ENCODE measurements around the gene RCAN1.

Gene RCAN1

DNA sequence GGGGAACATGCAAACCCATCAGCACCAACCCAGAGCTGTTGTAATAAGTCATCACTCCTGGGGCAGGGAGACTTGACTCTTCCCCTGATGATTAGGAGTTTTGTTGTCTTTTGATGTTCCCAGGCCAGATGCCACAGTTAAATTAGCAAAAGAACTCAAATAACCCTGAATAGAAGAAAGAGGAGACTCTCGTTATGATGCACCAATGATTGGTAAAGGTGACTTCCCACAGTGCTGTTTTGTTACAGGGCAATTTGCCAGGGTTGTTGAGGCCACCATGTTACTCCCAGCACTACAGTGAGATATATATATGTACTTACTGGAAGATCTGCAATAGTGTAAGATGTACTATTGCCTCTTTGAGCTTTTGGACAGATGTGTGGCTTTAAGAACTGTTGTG is 24.3 kb upstream of the RCAN1 start:
- Histone ChIP-seq H3K27me3 (replicated peaks in 2 of 5; ENCODE audit: control insufficient read depth in 4 of 5, insufficient read depth in 5 of 5, low read length in 4 of 5) (no peaks in the 10 kb centered on the region), H3K27ac (ENCODE audit: insufficient read depth in 1 of 2, low read depth in 1 of 2, low read length in 2 of 2, poor library complexity in 1 of 2, severe bottlenecking in 2 of 2) (no peak overlapping the region), H3K9me3 (ENCODE audit: control extremely low read depth in 1 of 5, control insufficient read depth in 4 of 5, insufficient read depth in 2 of 5, low read depth in 1 of 5, low read length in 4 of 5) (peaks cover 0 to 3% (median 0%) of the 10 kb centered on the region in 5 experiments), H3K36me3 (ENCODE audit: control insufficient read depth in 4 of 4, insufficient read depth in 4 of 4, low read length in 3 of 4) (no peaks in the 10 kb centered on the region), H3K4me3 (ENCODE audit: control insufficient read depth in 1 of 7, extremely low read depth in 1 of 7, insufficient read depth in 4 of 7, low read depth in 2 of 7, low read length in 6 of 7) (no peak overlapping the region), H3K4me1 (ENCODE audit: control extremely low read depth in 1 of 4, control insufficient read depth in 4 of 4, insufficient read depth in 4 of 4, low read length in 3 of 4) (peaks cover 0 to 13% (median 8%) of the 10 kb centered on the region in 4 experiments)
- 100% methylated on average over 1 of the region's 1 CpG for WGBS (ENCODE audit: insufficient coverage)
- CTCF ChIA-PET, result interaction anchor here (0.6 to 1.2 kb wide), 4 partner anchors 8 to 36 kb away, joined by 3 to 4 read pairs (median 3); no protein-coding TSS in a partner anchor
- POLR2A ChIA-PET, result no interaction called here
- no peak for DNase-seq

GRCh38 chr21:34636961-34637360 is 22.0 kb upstream of the RCAN1 start:
- CTCF ChIA-PET, result interaction anchor here (0.8 to 1.5 kb wide), 4 partner anchors 15 to 144 kb away, joined by 3 to 4 read pairs (median 3); partner anchors contain the start of gene RCAN1
- 95% methylated on average over 3 of the region's 3 CpGs for WGBS (ENCODE audit: insufficient coverage)
- POLR2A ChIA-PET, result interaction anchor here (0.7 kb wide), 1 partner anchor 111 kb away, joined by 3 read pairs; no protein-coding TSS in a partner anchor

GRCh38 chr21:34635307-34635706 is 20.4 kb upstream of the RCAN1 start:
- POLR2A ChIA-PET, result no interaction called here
- no peaks in the 10 kb centered on the region for H3K36me3 ChIP-seq (ENCODE audit: control insufficient read depth in 4 of 4, insufficient read depth in 4 of 4, low read length in 3 of 4)
- CTCF ChIA-PET, result interaction anchor here (0.8 kb wide), 1 partner anchor 1320 kb away, joined by 3 read pairs; no protein-coding TSS in a partner anchor
- peaks cover 0 to 3% (median 0%) of the 10 kb centered on the region in 5 experiments for H3K9me3 ChIP-seq (ENCODE audit: control extremely low read depth in 1 of 5, control insufficient read depth in 4 of 5, insufficient read depth in 2 of 5, low read depth in 1 of 5, low read length in 4 of 5)
- no peak overlapping the region for H3K27ac ChIP-seq (ENCODE audit: insufficient read depth in 1 of 2, low read depth in 1 of 2, low read length in 2 of 2, poor library complexity in 1 of 2, severe bottlenecking in 2 of 2)
- no peak for DNase-seq
- 90% methylated on average over 3 of the region's 3 CpGs for WGBS (ENCODE audit: insufficient coverage)
- H3K4me3 ChIP-seq (ENCODE audit: control insufficient read depth in 1 of 7, extremely low read depth in 1 of 7, insufficient read depth in 4 of 7, low read depth in 2 of 7, low read length in 6 of 7), result no peak overlapping the region
- peaks cover 0 to 3% (median under 1%) of the 10 kb centered on the region in 4 experiments for H3K4me1 ChIP-seq (ENCODE audit: control extremely low read depth in 1 of 4, control insufficient read depth in 4 of 4, insufficient read depth in 4 of 4, low read length in 3 of 4)
- H3K27me3 ChIP-seq (replicated peaks in 2 of 5; ENCODE audit: control insufficient read depth in 4 of 5, insufficient read depth in 5 of 5, low read length in 4 of 5), result peaks cover 0 to 5% (median 0%) of the 10 kb centered on the region in 5 experiments

More at GRCh38 chr21:34636961-34637360, 22.0 kb upstream of the RCAN1 start:
- H3K9me3 ChIP-seq (ENCODE audit: control extremely low read depth in 1 of 5, control insufficient read depth in 4 of 5, insufficient read depth in 2 of 5, low read depth in 1 of 5, low read length in 4 of 5), result peaks cover 0 to 3% (median 0%) of the 10 kb centered on the region in 5 experiments
- H3K27me3 ChIP-seq (replicated peaks in 2 of 5; ENCODE audit: control insufficient read depth in 4 of 5, insufficient read depth in 5 of 5, low read length in 4 of 5), result no peaks in the 10 kb centered on the region
- peaks cover 0 to 7% (median 6%) of the 10 kb centered on the region in 4 experiments for H3K4me1 ChIP-seq (ENCODE audit: control extremely low read depth in 1 of 4, control insufficient read depth in 4 of 4, insufficient read depth in 4 of 4, low read length in 3 of 4)
- no peak for DNase-seq
- H3K4me3 ChIP-seq (ENCODE audit: control insufficient read depth in 1 of 7, extremely low read depth in 1 of 7, insufficient read depth in 4 of 7, low read depth in 2 of 7, low read length in 6 of 7), result no peak overlapping the region
- no peaks in the 10 kb centered on the region for H3K36me3 ChIP-seq (ENCODE audit: control insufficient read depth in 4 of 4, insufficient read depth in 4 of 4, low read length in 3 of 4)
- H3K27ac ChIP-seq (ENCODE audit: insufficient read depth in 1 of 2, low read depth in 1 of 2, low read length in 2 of 2, poor library complexity in 1 of 2, severe bottlenecking in 2 of 2), result no peak overlapping the region

GRCh38 chr21:34632498-34632897 is 17.6 kb upstream of the RCAN1 start:
- peaks cover 0 to 7% (median 0%) of the 10 kb centered on the region in 4 experiments for H3K4me1 ChIP-seq (ENCODE audit: control extremely low read depth in 1 of 4, control insufficient read depth in 4 of 4, insufficient read depth in 4 of 4, low read length in 3 of 4)
- no peaks in the 10 kb centered on the region for H3K36me3 ChIP-seq (ENCODE audit: control insufficient read depth in 4 of 4, insufficient read depth in 4 of 4, low read length in 3 of 4)
- DNase-seq, result no peak
- H3K27me3 ChIP-seq (replicated peaks in 2 of 5; ENCODE audit: control insufficient read depth in 4 of 5, insufficient read depth in 5 of 5, low read length in 4 of 5), result peaks cover 0 to 5% (median 0%) of the 10 kb centered on the region in 5 experiments
- ChIA-PET POLR2A (no interaction called here), CTCF (interaction anchor here (0.6 to 2.7 kb wide), 8 partner anchors 8 to 948 kb away, joined by 3 to 17 read pairs (median 6); partner anchors contain the start of gene RCAN1)
- no CpG with 5 or more reads among the region's 4 CpGs for WGBS (ENCODE audit: insufficient coverage)
- no peak overlapping the region for H3K27ac ChIP-seq (ENCODE audit: insufficient read depth in 1 of 2, low read depth in 1 of 2, low read length in 2 of 2, poor library complexity in 1 of 2, severe bottlenecking in 2 of 2)
- H3K9me3 ChIP-seq (ENCODE audit: control extremely low read depth in 1 of 5, control insufficient read depth in 4 of 5, insufficient read depth in 2 of 5, low read depth in 1 of 5, low read length in 4 of 5), result no peaks in the 10 kb centered on the region
- H3K4me3 ChIP-seq (ENCODE audit: control insufficient read depth in 1 of 7, extremely low read depth in 1 of 7, insufficient read depth in 4 of 7, low read depth in 2 of 7, low read length in 6 of 7), result no peak overlapping the region

DNA sequence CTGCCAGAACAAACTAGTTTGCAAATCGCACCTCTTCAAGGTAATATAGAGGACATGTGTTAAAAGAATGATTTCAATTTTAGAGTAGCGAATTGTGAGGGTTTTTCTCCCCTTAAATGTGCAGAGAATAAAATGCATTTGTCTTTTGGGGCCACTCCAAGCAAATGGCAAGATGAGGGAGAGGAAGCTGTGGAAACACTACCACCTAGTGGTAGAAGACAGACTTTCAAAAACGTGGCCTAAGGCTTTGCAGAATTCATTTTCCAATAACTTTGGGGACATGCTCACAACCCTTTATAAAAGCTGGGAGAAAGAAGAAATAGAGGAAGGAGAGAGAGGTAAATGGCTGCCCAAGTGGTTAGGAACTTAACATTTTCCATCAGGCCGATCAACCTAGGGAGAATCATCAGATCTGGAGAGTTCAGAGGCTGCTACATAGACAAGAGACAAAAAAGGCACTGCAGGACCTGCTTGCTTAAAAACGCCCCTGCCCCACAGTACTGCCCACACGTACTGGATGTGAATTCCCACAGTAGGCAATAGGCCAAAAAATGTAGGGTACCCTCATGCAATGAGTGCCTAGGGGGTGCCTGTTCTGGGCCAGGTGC is 15.7 kb upstream of the RCAN1 start:
- H3K27me3 ChIP-seq (replicated peaks in 2 of 5; ENCODE audit: control insufficient read depth in 4 of 5, insufficient read depth in 5 of 5, low read length in 4 of 5), result peaks cover 0 to 9% (median 0%) of the 10 kb centered on the region in 5 experiments
- CTCF ChIA-PET, result interaction anchor here (0.8 to 2.7 kb wide), 12 partner anchors 8 to 272 kb away, joined by 3 to 17 read pairs (median 4); partner anchors contain the start of genes KCNE2 and RCAN1
- peak; percentile 49 to 75 (median 71) for DNase-seq
- H3K4me1 ChIP-seq (ENCODE audit: control extremely low read depth in 1 of 4, control insufficient read depth in 4 of 4, insufficient read depth in 4 of 4, low read length in 3 of 4), result peaks cover 0 to 7% (median 0%) of the 10 kb centered on the region in 4 experiments
- WGBS (ENCODE audit: insufficient coverage), result 40% methylated on average over 4 of the region's 6 CpGs
- POLR2A ChIA-PET, result interaction anchor here (0.6 kb wide), 1 partner anchor 298 kb away, joined by 3 read pairs; no protein-coding TSS in a partner anchor
- no peak overlapping the region for H3K27ac ChIP-seq (ENCODE audit: insufficient read depth in 1 of 2, low read depth in 1 of 2, low read length in 2 of 2, poor library complexity in 1 of 2, severe bottlenecking in 2 of 2)
- H3K9me3 ChIP-seq (ENCODE audit: control extremely low read depth in 1 of 5, control insufficient read depth in 4 of 5, insufficient read depth in 2 of 5, low read depth in 1 of 5, low read length in 4 of 5), result no peaks in the 10 kb centered on the region
- no peak overlapping the region for H3K4me3 ChIP-seq (ENCODE audit: control insufficient read depth in 1 of 7, extremely low read depth in 1 of 7, insufficient read depth in 4 of 7, low read depth in 2 of 7, low read length in 6 of 7)
- H3K36me3 ChIP-seq (ENCODE audit: control insufficient read depth in 4 of 4, insufficient read depth in 4 of 4, low read length in 3 of 4), result no peaks in the 10 kb centered on the region

DNA sequence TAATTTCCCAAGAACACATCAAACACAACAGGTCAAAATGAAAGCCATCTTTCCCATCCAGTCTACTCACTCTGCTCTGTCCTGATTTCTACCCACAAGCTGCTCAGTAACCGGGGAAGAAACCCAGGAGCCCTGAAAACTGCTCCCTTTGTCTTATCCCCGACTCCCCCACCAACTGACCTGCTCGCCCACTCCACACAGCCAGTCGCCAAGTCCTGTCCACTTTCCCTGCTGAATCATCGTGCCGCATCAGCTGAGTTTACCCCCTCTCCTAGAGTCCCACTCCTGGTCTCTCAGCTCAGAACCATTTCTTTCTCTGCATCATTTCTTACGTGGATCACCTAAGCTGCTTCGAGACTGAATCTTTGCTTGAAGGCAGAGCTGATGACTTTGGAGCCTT is 11.2 kb upstream of the RCAN1 start:
- Histone ChIP-seq H3K36me3 (ENCODE audit: control insufficient read depth in 4 of 4, insufficient read depth in 4 of 4, low read length in 3 of 4) (no peaks in the 10 kb centered on the region), H3K27me3 (replicated peaks in 2 of 5; ENCODE audit: control insufficient read depth in 4 of 5, insufficient read depth in 5 of 5, low read length in 4 of 5) (peaks cover 0 to 3% (median 0%) of the 10 kb centered on the region in 5 experiments), H3K4me1 (ENCODE audit: control extremely low read depth in 1 of 4, control insufficient read depth in 4 of 4, insufficient read depth in 4 of 4, low read length in 3 of 4) (peaks cover 0 to 7% (median 0%) of the 10 kb centered on the region in 4 experiments), H3K4me3 (ENCODE audit: control insufficient read depth in 1 of 7, extremely low read depth in 1 of 7, insufficient read depth in 4 of 7, low read depth in 2 of 7, low read length in 6 of 7) (no peak overlapping the region), H3K9me3 (ENCODE audit: control extremely low read depth in 1 of 5, control insufficient read depth in 4 of 5, insufficient read depth in 2 of 5, low read depth in 1 of 5, low read length in 4 of 5) (no peaks in the 10 kb centered on the region), H3K27ac (ENCODE audit: insufficient read depth in 1 of 2, low read depth in 1 of 2, low read length in 2 of 2, poor library complexity in 1 of 2, severe bottlenecking in 2 of 2) (no peak overlapping the region)
- CTCF ChIA-PET, result interaction anchor here (1.1 kb wide), 1 partner anchor 13 kb away, joined by 3 read pairs; no protein-coding TSS in a partner anchor
- POLR2A ChIA-PET, result no interaction called here
- WGBS (ENCODE audit: insufficient coverage), result 100% methylated on average over 7 of the region's 8 CpGs
- DNase-seq, result no peak

Measured in common myeloid progenitor, CD34-positive (primary cell).